Measurements from ENCODE around the gene S100A7.

Gene S100A7

DNA sequence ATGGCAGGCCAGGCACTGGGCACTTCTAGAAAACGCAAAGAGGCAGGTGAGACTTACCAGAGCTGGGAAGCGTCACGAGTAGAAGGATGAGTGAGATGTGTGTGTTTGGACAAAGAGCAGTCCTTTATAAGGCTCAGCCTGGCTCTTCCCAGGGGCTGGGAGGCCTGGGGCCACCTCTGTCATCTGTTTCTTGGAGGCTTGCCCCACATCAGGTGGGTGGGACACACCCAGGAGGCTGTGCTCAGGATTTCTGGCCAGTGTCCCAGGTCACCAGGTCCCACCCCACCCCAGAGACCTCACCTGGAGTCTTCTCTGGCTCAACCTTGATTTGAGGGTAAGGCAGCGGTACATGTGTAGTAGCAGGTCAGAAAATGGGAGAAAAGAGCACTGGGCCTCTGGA, at the start of gene S100A7:
S100A7 (minus strand) TSS at position 101 of the 400 bp plus-strand sequence. CDS start 1,638 bp downstream, outside the sequence.
- no peak for DNase-seq

DNA sequence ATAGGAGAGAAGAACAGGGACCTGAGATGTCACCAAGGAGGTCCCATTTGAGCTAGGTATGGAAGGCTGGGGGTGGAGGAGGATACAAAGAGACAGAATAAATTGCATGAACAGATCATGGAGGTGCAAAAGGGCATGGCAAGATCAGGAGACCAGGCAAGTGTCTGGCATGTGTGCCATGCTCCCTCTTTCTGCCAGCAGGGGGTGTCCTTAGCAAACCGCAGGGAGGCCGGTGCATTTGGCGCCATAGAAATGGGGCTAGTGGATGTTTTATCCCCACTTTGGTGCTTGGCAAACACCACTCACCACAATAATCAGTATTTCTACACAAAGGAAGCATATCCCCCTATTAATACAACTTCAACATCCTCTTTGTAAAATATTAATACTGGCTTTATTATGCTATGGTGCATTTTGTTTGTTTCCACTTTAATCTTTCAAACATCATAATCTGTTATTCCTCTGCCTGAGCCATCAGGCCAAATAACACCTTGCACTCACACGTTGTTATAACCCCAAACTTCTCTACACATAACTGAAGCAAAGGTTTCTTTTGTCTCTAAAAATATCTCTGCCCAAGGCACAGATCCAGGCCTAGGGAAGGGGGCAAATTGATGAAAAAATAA, 49.4 kb upstream of the S100A7 start:
- peak; percentile 78 for DNase-seq

DNA sequence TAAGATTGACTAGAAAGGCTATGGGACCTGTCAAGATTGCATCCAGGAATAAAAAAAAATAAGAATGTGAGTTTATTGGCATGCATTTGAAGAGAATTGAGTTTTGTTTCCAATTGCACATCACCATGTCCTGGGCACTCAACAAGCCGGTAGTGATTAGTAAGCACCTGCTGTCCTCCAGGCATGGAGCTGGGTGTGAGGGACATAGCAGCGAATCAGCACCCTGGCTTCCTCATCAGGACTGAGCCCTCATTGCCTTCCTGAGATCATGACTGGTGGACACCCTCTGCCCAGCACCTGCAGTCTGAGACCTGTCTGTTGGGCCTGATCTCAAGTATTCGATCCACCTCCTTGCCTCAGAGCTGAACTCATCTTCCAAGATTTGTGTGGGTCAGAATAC, 48.6 kb upstream of the S100A7 start:
- DNase-seq, result no peak

DNA sequence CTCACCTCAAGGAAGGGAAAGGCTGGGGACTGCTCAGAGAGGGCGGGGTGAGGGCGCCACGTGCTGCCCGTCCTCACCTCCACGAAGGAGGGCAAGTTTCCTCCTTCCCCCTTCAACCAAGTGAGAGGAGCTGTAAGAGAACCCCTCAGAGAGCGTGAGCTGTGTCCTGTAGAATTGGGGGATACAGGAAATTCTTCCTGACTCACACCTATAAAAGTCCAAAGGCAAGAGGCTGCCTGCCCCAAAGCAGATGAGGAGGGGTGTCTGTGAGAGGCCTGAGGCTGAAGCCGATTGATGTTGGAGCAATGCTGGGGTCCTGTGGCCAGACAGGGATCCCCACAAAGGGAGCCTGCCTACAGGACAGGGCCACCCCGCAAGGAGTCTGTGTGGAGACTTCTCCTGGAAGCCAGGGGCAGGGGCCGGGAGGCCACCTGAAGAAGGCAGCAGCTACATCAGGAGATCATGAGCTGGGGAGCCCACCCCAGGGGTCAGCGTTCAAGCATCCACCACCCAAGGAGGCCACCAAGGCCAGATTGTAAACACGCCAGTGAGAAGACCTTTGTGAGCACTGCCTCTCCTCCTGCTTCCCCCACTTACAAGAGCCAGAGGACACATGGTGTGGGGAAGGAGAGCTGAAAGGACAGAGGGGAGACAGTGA, 47.6 kb upstream of the S100A7 start:
- DNase-seq, result no peak

DNA sequence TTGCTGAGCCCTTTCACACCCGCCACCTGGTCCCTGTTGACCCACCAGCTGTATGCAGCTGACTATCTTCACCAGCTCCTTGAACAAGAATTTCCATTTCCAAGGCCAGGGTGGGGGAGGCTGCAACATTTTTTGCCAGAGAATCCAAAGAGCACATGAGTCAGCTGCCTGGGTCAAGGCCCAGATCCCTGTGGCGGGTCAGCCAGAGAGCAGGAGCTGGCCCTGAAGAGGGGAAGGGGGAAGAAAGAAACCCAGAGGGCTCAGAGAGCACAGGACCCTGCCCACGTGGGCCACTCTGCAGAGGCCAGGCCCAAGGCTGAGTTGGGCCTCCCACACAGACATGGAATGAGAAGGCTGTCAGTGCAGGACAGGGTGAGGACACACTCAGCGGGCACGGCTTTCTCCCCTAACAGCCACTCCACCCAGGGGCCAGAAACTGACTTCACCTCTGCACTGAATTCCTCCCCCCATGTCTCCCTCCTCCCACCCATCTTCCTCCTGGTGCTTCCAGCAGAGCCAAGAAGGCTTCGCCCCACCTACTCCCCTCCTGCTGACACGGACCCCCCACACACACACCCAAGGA, 46.5 kb upstream of the S100A7 start:
- no peak for DNase-seq

DNA sequence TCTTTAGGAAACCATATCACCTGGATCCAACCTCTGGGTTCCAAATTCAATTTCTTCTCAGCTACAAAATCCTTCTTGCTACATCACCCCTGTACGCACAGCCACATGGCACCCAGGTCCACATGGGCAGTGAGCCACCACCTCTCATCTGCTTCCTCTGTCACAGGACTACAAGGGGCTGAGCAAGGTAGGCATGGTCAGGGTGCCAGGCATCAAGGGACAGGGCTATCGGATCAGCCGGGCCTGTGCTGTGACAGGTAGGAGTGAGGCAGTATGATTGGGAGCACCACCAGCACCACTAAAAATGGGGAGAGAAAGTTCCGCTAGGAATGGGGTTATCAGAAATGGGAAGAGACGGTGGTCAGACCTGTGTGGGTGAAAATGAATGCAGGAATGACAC, 45.9 kb upstream of the S100A7 start:
- no peak for DNase-seq

DNA sequence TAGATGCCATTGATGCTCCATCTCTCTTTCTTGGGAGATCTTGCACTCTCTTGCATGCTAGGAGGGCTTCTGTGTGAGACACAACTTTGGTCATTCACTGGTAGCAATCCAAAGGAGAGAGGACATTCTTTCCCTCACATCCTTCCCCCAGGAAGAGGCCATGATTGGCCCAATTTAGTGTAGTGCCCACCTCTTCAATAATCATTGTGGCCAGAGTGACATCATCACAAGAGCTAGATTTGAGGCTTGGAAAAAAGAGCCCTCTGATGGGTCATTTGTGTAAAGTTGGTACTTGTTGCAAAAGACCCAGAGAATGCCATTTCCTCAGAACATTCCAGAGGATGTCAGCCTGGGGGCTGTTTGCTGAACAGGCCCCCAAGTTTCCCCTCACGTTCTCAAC, 45.1 kb upstream of the S100A7 start:
- no peak for DNase-seq

DNA sequence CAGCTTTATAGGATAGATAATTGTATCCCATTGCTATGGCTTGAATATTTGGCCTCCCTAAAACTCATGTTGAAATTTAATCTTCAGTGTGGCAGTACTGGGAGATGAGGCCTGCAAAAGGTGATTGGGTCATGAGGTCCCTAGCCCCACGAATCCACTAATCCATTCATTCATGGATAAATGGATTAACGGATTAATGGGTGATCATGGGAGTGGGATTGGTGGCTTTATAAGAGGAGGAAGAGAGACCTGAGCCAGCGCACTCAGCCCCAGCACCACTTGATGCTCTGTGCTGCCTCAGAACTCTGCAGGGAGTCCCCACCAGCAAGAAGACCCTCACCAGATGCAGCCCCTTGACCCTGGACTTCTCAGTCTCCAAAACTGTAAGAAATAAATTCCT, 43.3 kb upstream of the S100A7 start:
- no peak for DNase-seq

DNA sequence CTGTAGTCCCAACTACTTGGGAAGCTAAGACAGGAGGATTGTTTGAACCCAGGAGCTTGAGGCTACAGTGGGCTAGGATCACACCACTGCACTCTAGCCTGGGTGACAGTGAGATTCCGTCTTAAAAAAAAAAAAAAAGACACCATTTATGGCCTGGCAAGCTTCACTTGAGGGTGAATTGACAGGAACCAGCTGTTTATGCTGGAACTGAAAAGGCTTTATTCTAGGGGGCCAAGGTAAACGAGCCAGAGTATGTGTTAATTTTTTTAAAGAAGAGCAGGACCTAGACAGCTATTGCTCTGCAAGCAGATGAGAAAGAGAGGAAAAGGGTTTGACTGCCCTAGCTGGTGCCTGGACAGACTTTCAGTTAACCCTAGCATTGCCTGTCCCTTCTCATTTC, 38.3 kb upstream of the S100A7 start:
- no peak for DNase-seq

DNA sequence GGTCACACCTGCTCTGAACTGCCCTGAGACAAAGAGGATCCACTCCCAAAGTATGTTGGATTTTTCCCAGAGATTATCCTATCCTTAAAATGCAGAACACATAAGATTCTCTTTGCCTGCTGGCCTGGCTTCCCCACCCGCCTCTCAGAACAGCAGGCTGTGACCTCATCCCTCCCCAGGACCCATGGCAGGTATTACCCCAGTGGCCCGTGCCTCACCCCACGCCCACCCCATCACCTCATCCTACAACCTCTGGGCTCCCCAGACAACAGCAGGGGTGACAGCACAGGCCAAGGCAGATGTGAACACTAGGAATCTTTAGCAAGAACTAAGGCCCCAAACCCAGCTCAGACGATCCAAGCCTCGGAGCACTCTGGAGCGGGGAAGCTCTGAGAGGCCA, 35.1 kb upstream of the S100A7 start:
- DNase-seq, result no peak

DNA sequence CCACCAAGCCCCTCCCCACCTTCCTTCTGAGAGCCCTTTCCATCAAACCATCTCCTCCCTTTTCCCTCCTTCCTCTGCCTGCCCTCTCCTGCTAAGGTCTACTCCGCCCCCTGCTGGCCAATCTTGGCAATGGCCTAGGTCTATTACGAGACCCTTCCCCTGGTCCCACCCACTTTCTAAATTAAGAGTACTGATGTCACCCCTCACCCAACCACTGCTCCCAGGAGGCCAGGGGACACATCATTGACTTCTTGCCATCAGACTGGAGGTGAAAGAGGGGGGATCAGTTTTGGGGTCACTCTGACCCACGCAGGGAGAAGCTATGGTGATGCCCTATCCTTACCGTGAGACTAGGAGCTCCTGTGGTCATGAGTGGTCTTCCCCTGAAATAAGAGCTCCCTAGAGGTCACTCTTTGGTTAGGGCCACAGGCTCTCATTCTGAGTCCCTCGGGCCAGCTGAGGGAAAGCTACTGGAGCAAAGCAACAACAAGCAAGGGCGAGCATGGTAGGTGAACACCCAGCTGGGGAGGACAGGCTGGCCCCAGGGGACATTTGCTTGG, 34.6 kb upstream of the S100A7 start:
- peak; percentile 89 for DNase-seq

DNA sequence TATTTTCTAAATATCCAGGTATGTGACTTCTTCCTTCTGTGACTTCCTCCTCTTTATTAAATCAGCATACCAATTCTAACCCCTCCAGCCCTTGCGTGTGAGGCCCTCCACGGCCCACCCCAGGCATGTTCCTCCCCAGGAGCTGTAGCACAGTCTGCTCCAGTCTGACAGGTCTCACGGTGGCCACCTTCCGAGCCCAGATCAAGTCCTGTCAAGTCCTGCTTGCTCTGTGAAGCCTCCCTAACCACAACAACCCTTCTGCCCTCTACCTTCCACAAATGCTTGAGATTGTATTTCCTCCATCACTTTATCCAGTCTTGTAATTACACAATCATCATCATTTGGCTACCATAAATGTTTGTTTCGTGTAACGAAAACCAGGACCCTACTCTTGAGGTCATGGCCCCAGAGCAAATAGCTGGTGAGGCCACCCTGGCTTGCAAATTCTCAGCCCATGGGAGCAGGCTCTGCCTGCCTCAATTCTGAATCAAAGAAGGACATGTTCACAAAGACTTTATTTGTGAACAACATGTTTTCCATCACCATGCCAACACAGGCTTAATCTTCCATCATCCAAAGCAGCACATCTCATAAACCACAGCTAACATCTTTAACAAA, 33.0 kb upstream of the S100A7 start:
- no peak for DNase-seq

DNA sequence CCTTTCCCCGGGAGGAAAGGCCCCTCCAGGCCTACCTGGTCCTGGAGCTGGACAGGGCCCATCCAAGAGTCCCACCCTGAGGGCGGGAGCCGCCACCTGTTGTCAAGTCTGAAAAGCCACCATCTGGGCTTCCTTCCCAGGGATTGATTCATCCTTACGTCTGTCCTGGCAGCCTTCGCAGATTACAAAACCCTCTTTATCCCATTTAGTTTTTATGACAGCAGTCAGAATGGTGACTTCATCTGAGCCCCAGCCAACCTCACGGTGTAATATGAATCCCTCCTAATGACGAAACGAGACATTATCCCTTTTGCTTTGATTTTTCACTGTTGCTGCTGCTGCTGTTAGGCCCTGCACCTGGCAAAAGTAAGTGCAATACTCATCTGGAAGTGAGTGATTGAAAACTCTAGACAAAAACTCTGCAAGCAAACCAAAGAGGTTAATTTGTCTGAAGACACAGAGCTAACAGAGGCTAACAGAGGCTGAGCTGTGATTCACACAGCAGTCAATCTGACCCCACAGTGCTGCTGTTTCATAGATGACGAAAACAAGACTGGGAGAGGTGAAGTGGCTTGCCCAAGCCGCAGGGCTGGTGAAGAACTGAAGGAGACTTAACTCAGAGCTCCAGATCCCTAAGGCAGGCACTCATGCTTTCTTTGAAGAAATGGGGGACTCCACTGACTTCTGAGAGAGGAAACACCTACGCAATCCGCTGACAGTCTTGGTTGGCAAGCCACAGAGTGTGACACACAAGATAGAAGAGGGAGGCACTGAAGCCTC, 30.0 kb upstream of the S100A7 start:
- peak; percentile 43 for DNase-seq

DNA sequence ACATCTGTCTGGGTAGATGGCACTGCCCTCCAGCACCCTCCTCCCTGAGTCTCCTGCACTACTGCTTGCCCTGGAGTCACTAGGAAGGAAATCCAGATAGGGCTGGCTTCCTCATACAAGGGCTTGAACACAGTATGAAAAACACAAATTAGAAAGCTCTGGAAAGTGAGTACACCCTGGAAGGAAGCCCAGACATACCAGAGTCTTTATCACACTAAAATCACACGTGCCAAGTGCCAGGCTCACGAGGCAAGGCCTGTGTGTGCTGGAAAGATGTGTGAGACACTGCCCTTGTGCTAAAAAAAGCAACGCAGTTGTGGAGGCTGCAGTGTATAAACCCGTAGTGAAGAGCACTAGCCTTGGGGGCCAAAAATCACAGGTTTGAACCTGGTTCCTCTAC, 28.3 kb upstream of the S100A7 start:
- DNase-seq, result no peak

DNA sequence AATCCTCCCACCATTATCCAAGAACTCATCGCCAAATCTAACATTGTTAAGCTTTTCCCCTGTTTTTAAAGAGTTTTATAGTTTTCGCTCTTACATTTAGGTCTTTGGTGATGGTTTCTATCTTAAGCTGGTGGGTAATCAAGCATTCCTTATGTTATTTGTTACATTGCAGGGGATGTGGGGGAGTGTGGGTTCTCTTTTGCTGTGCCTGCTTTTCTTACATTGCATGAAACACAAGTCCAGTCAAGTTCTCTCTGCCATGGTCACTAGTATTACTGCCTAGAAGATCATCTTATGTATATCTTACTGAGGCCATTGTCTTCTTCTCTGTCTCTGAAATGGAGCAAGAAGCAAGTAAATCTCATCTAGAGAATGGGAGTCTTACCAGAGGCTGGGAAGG, 27.3 kb upstream of the S100A7 start:
- no peak for DNase-seq

DNA sequence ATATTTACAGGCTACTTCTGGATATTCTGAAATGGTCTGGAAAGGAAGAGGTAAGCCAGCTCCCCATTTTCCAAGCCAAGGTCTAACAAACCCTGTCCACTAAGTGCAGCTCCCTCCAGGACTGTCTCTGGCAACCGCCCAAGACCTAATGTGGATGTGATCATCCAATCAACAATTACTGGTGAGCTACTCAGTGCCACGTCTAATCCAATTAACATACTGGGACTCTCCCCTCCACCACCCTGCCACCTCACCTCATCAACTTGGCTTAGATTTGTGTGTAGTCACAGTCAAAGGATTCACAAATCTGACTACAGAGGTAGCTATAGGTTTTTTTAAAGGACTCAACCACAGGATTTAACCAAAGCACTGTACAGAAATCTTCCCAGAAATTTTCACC, 25.4 kb upstream of the S100A7 start:
- no peak for DNase-seq

DNA sequence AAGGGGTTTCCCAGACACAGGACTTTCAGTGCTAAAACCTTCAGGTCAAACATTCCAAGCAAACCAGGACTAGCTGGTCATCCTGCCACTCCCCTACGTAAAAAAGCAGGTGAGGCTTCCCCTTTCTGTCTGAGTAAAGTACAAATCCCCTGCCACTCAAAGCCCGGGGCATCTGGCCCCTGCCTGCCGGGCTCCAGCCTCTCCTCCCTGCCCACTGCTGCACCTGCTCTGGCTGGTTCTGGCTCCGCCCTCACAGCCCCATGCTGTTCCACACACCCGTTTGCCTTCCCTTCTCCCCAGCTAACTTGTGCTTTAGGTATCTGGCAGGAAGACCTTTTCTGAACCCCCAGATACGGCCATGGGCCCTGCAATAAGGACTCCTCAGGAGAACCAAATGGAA, 23.3 kb upstream of the S100A7 start:
- no peak for DNase-seq

DNA sequence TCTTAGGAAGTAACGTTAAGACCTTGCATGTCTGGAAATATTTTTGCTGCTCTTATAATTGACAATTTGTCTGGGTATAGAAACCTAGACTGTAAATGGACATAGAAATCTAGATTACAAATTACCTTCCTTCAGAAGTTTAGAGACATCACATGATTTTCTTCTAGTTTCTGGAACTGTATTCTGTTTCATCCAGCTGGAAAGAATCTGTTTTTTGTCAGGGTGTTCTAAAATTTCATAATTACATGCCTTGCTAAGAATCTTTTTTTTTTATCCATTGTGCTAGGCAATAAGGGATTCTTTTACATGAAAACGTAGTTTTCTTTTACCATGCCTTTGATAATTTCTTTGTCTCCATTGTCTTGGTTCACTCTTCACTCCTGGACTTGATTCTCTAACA, 20.7 kb upstream of the S100A7 start:
- DNase-seq, result no peak

DNA sequence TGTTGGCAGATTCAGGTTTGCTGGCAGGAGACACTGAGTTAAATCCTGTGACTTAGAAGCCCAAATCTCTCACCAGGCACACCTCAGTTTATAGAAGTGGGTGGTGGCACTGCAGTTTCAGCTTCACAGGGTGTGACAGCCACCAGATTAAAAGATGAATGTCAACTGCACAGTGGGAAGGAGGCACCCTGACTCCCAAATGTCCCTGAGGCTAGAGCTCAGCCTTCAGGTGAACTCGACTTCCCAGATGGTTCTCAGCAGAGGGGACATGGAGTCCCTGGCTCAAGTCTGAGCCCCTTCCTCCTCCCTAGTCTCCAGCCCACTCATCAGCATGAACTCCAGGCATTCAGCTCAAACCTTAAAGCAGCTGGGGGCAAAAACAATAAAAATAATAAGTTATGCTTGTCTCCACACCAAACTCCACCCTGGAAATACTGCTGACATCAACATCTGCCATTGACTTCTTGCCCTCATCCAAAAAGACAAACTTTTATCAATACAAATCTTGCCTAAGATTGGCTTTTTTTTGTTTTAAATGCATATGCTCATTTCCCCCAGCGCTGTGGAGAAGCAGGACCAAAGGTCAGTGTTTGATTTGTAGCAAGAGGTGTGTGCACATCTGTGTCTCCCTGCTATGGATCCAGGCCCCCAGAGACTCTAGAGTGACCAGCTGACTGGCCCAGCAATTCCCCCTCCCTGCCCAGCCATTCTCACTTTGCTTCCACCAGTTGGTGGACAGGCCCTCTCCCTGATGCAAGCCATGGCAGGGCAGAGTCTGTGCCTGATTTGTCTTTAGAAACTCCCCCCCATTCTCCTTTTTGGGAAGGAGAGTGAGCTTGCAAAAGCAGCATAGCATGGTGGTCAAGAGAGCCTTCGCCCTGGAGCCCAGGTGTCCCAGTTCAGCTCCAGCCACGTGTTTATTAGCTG, 18.5 kb upstream of the S100A7 start:
- no peak for DNase-seq

DNA sequence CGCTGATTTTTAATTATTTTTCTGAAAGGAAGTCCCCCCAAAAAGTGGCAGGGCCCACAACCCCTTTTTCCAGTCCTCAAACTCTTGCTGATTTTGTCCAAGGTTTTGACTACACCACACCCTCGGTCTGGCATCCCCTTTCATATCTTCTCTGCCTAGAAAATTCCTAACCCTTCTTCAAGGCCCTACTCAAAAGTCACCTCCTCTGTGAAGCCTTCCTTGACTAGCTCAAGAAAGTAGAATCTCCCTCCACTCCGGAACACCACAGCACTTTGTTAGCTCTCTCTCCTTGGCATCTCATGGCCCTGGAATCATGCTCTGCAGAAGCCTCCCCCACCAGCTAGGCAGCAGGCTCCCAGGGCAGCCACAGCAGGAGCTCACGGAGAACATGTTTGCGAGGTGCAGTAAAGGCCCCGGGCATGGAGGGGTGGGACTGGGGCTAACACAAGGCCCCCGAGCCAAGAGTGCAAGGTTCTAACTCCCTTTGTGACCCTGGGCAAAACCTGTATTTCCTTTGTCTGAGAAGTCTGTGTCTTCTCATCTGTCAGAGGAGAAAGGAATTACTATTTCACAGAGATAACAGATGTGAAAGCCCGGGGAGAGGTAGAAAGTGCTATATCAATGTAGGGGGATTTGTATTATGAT, 17.7 kb upstream of the S100A7 start:
- no peak for DNase-seq

DNA sequence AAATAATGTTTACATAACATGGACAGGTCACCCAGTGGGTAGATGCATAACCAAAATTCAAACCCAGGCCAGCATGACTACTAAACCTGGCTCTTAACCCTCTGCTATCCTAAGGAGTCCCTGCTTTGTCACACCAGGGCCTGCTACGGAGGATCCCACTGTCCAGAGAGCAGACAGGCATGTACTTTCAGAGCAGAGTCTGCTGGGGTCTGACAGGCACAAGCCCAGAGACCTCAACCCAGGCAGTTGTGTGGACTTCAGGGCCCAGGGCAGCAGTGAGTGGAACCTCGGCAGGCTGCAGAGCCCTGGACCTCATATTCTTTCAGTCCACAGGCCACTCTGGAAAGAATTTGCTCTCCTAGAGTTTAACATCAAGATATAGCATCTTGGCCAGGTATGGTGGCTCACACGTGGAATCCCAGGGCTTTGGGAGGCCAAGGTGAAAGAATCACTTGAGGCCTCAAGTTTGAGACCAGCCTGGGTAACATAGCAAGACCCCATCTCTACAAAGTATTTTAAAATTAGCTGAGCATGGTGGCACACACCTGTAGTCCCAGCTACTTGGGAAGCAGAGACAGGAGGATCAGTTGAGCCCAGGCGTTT, 16.1 kb upstream of the S100A7 start:
- DNase-seq, result no peak

Data from OCI-M1 (cell line).